ENCODE measurements around the gene RFX2. TPM values are rescaled to one million over a fixed set of nuclear protein-coding genes. Genes with fewer than 3 reads are reported as not detected.
A peak's percentile ranks its signal among the peaks of the same experiment; 100 is the strongest.

The RFX2 gene
- total and polyA plus RNA-seq, 9 of the 15 experiments (the other 6 are each of a cell fraction or from before 2014, with no cell fraction given): 3.6 to 18.7 (median 8.7) TPM

GRCh38 chr19:6048793-6049405, 61.4 kb downstream of the RFX2 start (continued):
- TF ChIP-seq JUND (IDR thresholded peaks at IDR 0.05; ENCODE audit: borderline replicate concordance, low read depth, low read length): peak; percentile 33; the same call in 1 of the 2 replicates
- TF ChIP-seq JUND (tag; IDR thresholded peaks at IDR 0.05; ENCODE audit: borderline replicate concordance, low read depth, low read length): no peak; the same call in 2 of the 3 replicates
- TF ChIP-seq ZNF407 (IDR thresholded peaks at IDR 0.05; ENCODE audit: low read depth): no peak
- peak; percentile 79; the same call in 1 of the 2 replicates for TF ChIP-seq STAG1 (CRISPR knock-in tag; IDR thresholded peaks at IDR 0.05; ENCODE audit: borderline replicate concordance)
- no peak for TF ChIP-seq SREBF1 (IDR thresholded peaks at IDR 0.05; ENCODE audit: borderline replicate concordance, low read depth, low read length)
- 0 out of 2 replicates have a peak, but pooled peaks have one; percentile 34 for TF ChIP-seq ZBTB33 (CRISPR knock-in tag; IDR thresholded peaks at IDR 0.05)
- TF ChIP-seq FOSL1 (tag; conservative IDR thresholded peaks at IDR 0.05): no peak
- TF ChIP-seq ZBTB5 (IDR thresholded peaks at IDR 0.05): no peak
- TF ChIP-seq RAD21 (CRISPR knock-in tag; conservative IDR thresholded peaks at IDR 0.05 in 1 of 2, IDR thresholded peaks at IDR 0.05 in 1 of 2): peak; percentile 84 to 96
- TF ChIP-seq ZBTB43 (CRISPR knock-in tag; IDR thresholded peaks at IDR 0.05): no peak
- TF ChIP-seq SIN3B (IDR thresholded peaks at IDR 0.05; ENCODE audit: low read depth): no peak
- peak in 1 of 2 experiments; percentile 23; a peak in 1 of 4 replicates for TF ChIP-seq MAZ (CRISPR knock-in tag; conservative IDR thresholded peaks at IDR 0.05 in 1 of 2, IDR thresholded peaks at IDR 0.05 in 1 of 2)
- no peak for TF ChIP-seq TBP (optimal IDR thresholded peaks at IDR 0.05; ENCODE audit: low read depth, low read length)
